ENCODE measurements around the gene GNAT2. TPM values are rescaled to one million over a fixed set of nuclear protein-coding genes. Genes with fewer than 3 reads are reported as not detected.

Gene GNAT2
- polyA plus RNA-seq, 1 donor = not detected

DNA sequence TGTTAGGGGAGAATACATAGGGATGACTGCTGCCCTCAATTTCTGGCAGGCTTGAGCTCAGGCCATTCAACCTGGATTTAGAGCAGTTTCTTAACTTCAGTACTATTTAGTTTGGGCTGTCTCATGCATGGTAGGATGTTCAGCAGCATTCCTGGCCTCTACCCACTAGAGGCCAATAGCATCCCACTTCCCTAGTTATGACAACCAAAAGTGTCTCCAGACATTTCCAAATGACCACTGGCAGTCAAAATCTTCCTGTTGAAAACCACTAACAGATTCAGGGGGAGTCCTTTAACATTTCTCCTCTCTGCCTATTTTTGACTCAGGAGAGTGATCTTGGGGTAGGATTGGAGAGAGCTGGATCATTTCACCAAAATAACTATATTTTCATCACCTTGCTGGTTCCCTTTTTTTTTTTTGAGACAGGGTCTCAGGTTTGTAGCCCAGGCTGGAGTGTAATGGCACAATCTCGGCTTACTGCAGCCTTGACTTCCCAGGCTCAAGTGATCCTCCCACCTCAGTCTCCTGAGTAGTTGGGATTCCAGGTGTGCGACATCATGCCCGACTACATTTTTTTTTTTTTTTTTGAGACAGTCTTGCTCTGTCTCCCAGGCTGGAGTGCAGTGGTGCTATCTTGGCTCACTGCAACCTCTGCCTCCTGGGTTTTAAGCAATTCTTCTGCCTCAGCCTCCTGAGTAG, 8.7 kb downstream of the GNAT2 start:
- Histone ChIP-seq H3K36me3 (ENCODE audit: control insufficient read depth, insufficient read depth, low read length) (peaks cover 2% of the 10 kb centered on the region), H3K4me3 (ENCODE audit: low read length) (no peak overlapping the region), H3K27ac (ENCODE audit: low read length) (no peak overlapping the region), H3K27me3 (ENCODE audit: control insufficient read depth, insufficient read depth, low read length) (no peaks in the 10 kb centered on the region), H3K4me1 (ENCODE audit: control insufficient read depth, insufficient read depth, low read length) (no peaks in the 10 kb centered on the region), H3K9me3 (ENCODE audit: control insufficient read depth, low read depth, low read length) (no peaks in the 10 kb centered on the region)
- DNase-seq = no peak
- no CpG with 5 or more reads among the region's 3 CpGs for WGBS (ENCODE audit: insufficient coverage, low lambda C conversion rate)

DNA sequence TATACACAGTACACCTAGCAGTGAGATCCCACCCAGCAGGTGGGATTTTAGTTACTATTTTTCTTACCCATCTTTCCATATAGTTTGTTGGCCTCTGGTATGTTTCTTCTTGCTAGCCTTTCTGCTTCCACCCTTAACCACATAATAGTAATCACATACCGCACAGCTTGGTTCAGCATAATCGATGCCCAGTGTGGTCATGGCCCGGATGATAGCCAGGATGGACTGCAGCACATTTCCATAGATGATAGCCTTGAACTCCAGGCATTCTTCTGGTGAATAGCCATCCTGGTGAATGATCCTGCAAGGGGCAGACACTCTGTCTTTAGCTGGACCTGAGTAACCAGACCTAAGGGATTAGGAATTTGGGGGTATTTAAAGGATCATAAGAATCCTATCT, 9.5 kb downstream of the GNAT2 start:
- Histone ChIP-seq H3K4me1 (ENCODE audit: control insufficient read depth, insufficient read depth, low read length) (no peaks in the 10 kb centered on the region), H3K27me3 (ENCODE audit: control insufficient read depth, insufficient read depth, low read length) (no peaks in the 10 kb centered on the region), H3K27ac (ENCODE audit: low read length) (no peak overlapping the region), H3K9me3 (ENCODE audit: control insufficient read depth, low read depth, low read length) (no peaks in the 10 kb centered on the region), H3K4me3 (ENCODE audit: low read length) (no peak overlapping the region), H3K36me3 (ENCODE audit: control insufficient read depth, insufficient read depth, low read length) (peaks cover 2% of the 10 kb centered on the region)
- WGBS (ENCODE audit: insufficient coverage, low lambda C conversion rate) = no CpG with 5 or more reads among the region's 3 CpGs
- DNase-seq = no peak

DNA sequence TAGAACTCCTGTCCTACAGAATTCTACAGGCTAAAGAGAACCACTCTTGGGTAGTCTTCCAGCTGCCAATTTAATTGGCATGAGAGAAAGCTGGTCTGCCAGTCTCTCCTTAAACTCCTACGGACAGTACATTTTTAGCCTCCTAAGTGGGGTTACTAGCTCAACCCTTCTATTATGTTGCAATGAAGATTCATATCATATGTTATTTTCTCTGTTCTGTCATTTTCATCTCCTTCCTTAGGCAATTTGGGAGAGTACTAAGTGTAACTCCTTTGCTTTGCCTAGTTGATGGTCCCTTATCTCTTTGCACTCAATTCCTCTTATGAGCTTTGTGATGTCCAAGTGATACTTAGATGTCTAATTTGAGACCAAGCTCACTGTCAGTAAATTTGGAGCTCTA, 14.0 kb downstream of the GNAT2 start:
- H3K4me1 ChIP-seq (ENCODE audit: control insufficient read depth, insufficient read depth, low read length) = no peaks in the 10 kb centered on the region
- no CpG with 5 or more reads among the region's 1 CpG for WGBS (ENCODE audit: insufficient coverage, low lambda C conversion rate)
- H3K9me3 ChIP-seq (ENCODE audit: control insufficient read depth, low read depth, low read length) = no peaks in the 10 kb centered on the region
- H3K27me3 ChIP-seq (ENCODE audit: control insufficient read depth, insufficient read depth, low read length) = no peaks in the 10 kb centered on the region
- H3K27ac ChIP-seq (ENCODE audit: low read length) = no peak overlapping the region
- H3K36me3 ChIP-seq (ENCODE audit: control insufficient read depth, insufficient read depth, low read length) = peaks cover 2% of the 10 kb centered on the region
- no peak overlapping the region for H3K4me3 ChIP-seq (ENCODE audit: low read length)
- DNase-seq = no peak

DNA sequence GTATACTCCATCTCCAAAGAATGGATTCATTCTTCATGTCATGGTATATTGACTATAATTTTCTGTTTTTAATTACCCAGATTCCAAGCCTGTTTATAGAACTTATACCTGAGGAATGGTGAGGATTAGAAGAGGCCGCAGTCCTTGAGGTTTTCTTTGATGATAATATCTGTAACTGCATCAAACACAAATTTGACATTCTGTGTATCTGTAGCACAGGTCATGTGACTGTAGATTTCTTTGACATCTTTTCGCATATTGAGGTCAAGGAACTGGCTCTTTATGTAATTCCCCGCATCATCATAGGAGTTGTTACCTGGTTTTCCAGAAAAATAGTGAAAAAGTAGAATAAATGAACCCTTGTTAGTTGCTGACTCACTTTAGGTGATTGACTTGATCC, 16.2 kb downstream of the GNAT2 start:
- WGBS (ENCODE audit: insufficient coverage, low lambda C conversion rate) = 100% methylated on average over 1 of the region's 3 CpGs

DNA sequence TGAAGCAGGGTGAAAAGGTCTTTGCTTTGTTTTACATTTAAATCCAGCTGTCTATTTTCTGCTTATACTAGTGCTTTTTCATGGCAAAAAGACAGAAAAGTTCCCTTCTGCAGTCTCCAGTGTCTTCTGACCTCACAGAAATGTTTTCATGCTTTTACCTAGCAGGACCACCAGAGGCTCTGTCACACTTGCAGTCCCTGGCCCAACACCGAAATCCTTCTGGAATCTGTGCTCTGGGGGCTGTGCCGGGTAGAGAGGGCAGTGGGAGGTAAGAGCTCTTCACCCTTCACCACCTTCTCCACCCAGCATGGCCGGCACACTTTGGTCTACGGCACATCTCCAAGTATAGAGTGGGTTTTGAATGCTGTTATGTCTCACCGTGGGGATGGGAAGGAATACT, 20.8 kb downstream of the GNAT2 start:
- Histone ChIP-seq H3K9me3 (ENCODE audit: control insufficient read depth, low read depth, low read length) (no peaks in the 10 kb centered on the region), H3K4me1 (ENCODE audit: control insufficient read depth, insufficient read depth, low read length) (no peaks in the 10 kb centered on the region), H3K4me3 (ENCODE audit: low read length) (no peak overlapping the region), H3K27ac (ENCODE audit: low read length) (no peak overlapping the region), H3K27me3 (ENCODE audit: control insufficient read depth, insufficient read depth, low read length) (no peaks in the 10 kb centered on the region), H3K36me3 (ENCODE audit: control insufficient read depth, insufficient read depth, low read length) (peaks cover 18% of the 10 kb centered on the region)
- no CpG with 5 or more reads among the region's 5 CpGs for WGBS (ENCODE audit: insufficient coverage, low lambda C conversion rate)
- no peak for DNase-seq

More for the DNA sequence above, 16.2 kb downstream of the GNAT2 start:
- Histone ChIP-seq H3K4me1 (ENCODE audit: control insufficient read depth, insufficient read depth, low read length) (no peaks in the 10 kb centered on the region), H3K36me3 (ENCODE audit: control insufficient read depth, insufficient read depth, low read length) (peaks cover 2% of the 10 kb centered on the region), H3K9me3 (ENCODE audit: control insufficient read depth, low read depth, low read length) (no peaks in the 10 kb centered on the region), H3K27ac (ENCODE audit: low read length) (no peak overlapping the region), H3K27me3 (ENCODE audit: control insufficient read depth, insufficient read depth, low read length) (no peaks in the 10 kb centered on the region), H3K4me3 (ENCODE audit: low read length) (no peak overlapping the region)
- DNase-seq = no peak

DNA sequence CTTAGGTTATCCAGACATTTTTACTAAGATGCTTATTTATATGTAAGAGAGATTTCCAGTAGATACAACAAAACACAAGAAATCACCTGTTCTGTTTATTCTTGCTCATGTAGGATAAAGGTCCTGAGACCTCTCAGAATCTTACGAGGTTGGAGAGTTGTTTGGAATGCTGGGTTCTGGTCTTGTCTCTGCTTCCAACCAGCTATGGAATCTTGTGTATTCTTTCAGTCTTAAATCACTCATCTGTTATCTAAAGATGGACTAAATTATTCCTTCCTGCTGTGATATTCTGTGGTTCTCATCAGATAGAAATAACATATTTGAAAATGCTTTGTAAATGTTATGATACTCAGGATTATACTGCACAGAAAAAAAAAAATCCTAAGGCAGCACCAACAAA, 21.3 kb downstream of the GNAT2 start:
- Histone ChIP-seq H3K4me1 (ENCODE audit: control insufficient read depth, insufficient read depth, low read length) (no peaks in the 10 kb centered on the region), H3K27ac (ENCODE audit: low read length) (no peak overlapping the region), H3K27me3 (ENCODE audit: control insufficient read depth, insufficient read depth, low read length) (no peaks in the 10 kb centered on the region), H3K36me3 (ENCODE audit: control insufficient read depth, insufficient read depth, low read length) (peaks cover 23% of the 10 kb centered on the region), H3K4me3 (ENCODE audit: low read length) (no peak overlapping the region), H3K9me3 (ENCODE audit: control insufficient read depth, low read depth, low read length) (no peaks in the 10 kb centered on the region)
- no CpG with 5 or more reads among the region's 1 CpG for WGBS (ENCODE audit: insufficient coverage, low lambda C conversion rate)
- no peak for DNase-seq

DNA sequence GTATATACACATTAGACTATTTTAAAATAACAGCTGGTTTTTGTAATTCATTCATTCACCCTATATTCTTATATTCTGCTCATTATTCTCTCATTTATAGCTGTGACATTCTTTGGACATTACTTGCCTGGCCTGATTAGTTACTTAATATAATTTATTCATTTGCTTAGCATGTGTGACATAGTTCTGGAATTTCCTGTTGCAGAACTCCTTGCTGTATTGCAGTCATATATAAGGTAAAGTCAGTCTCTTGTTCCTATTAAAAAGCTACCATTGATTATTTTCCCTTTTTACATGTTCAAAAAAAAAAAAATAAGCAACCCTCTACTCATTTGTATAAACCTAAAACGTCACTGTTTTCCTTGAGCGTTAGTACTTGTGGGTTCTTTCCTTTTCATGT, 23.9 kb downstream of the GNAT2 start:
- H3K27me3 ChIP-seq (ENCODE audit: control insufficient read depth, insufficient read depth, low read length) = no peaks in the 10 kb centered on the region
- 92% methylated on average over 2 of the region's 2 CpGs for WGBS (ENCODE audit: insufficient coverage, low lambda C conversion rate)
- no peaks in the 10 kb centered on the region for H3K4me1 ChIP-seq (ENCODE audit: control insufficient read depth, insufficient read depth, low read length)
- no peak overlapping the region for H3K27ac ChIP-seq (ENCODE audit: low read length)
- H3K4me3 ChIP-seq (ENCODE audit: low read length) = no peak overlapping the region
- DNase-seq = no peak
- H3K9me3 ChIP-seq (ENCODE audit: control insufficient read depth, low read depth, low read length) = no peaks in the 10 kb centered on the region
- H3K36me3 ChIP-seq (ENCODE audit: control insufficient read depth, insufficient read depth, low read length) = peaks cover 37% of the 10 kb centered on the region

DNA sequence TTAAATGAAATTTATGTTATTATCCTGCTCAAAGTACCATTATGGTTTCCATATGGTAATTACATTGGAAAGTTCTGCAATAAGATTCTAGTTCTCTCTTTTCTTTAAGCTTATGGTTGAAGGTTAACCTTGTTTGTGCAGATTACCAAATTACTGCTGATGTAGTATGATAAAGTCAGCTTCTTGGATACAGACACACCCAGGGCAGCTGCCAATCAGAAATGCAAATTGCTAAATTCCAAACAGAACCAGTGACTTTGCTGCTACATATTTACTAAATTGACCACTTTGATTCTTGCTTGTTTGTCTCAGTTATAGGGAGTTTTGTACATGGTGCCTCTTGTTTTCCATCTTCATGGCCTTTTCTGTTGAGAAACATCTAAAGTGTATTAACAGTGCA, 26.5 kb downstream of the GNAT2 start:
- Histone ChIP-seq H3K27me3 (ENCODE audit: control insufficient read depth, insufficient read depth, low read length) (no peaks in the 10 kb centered on the region), H3K36me3 (ENCODE audit: control insufficient read depth, insufficient read depth, low read length) (peaks cover 43% of the 10 kb centered on the region), H3K9me3 (ENCODE audit: control insufficient read depth, low read depth, low read length) (no peaks in the 10 kb centered on the region), H3K4me3 (ENCODE audit: low read length) (no peak overlapping the region), H3K27ac (ENCODE audit: low read length) (no peak overlapping the region), H3K4me1 (ENCODE audit: control insufficient read depth, insufficient read depth, low read length) (no peaks in the 10 kb centered on the region)
- DNase-seq = no peak

DNA sequence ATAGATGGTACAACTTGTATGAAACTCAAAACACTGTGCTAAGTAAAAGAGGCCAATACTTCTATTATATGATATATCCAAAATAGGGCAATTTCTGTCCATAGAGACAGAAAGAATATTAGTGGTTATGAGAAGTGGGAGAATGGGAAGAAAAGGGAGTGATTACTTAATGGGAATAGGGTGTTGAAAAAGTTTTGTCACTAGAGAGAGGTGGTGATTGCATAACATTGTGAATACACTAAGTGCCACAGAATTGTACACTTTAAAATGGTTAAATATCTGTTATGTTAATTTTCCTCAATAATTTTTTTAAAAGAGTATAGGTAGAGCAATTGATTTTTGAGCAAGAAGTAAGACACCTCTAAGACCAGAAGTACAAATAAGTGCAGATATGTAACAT, 29.7 kb downstream of the GNAT2 start:
- no peak overlapping the region for H3K4me3 ChIP-seq (ENCODE audit: low read length)
- H3K27ac ChIP-seq (ENCODE audit: low read length) = no peak overlapping the region
- DNase-seq = no peak
- H3K4me1 ChIP-seq (ENCODE audit: control insufficient read depth, insufficient read depth, low read length) = no peaks in the 10 kb centered on the region
- no peaks in the 10 kb centered on the region for H3K27me3 ChIP-seq (ENCODE audit: control insufficient read depth, insufficient read depth, low read length)
- H3K36me3 ChIP-seq (ENCODE audit: control insufficient read depth, insufficient read depth, low read length) = peaks cover 50% of the 10 kb centered on the region
- no peaks in the 10 kb centered on the region for H3K9me3 ChIP-seq (ENCODE audit: control insufficient read depth, low read depth, low read length)

DNA sequence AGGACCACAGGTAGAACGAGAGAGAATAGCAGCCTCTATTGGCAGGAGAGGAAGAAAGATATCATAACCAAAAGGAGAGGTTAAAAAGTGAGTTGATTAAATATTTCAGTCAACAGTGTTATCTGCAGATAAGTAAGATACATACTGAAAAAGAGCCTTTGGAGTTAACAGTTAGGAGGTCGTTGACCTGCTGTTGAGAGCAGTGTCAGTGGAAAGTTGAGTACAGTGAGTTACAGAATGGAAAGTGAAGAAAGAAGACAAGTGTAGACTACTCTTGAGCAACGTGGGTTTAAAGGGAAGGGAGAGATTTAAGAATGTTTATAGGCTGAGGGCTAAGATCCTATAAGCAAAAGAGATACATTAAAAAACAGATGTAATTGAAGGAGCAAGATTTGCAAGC, 30.2 kb downstream of the GNAT2 start:
- no peaks in the 10 kb centered on the region for H3K4me1 ChIP-seq (ENCODE audit: control insufficient read depth, insufficient read depth, low read length)
- peak in 1 of 2 donors; percentile 17 for DNase-seq
- 31% methylated on average over 3 of the region's 3 CpGs for WGBS (ENCODE audit: insufficient coverage, low lambda C conversion rate)
- H3K4me3 ChIP-seq (ENCODE audit: low read length) = no peak overlapping the region
- H3K27me3 ChIP-seq (ENCODE audit: control insufficient read depth, insufficient read depth, low read length) = no peaks in the 10 kb centered on the region
- H3K36me3 ChIP-seq (ENCODE audit: control insufficient read depth, insufficient read depth, low read length) = peaks cover 48% of the 10 kb centered on the region
- H3K9me3 ChIP-seq (ENCODE audit: control insufficient read depth, low read depth, low read length) = no peaks in the 10 kb centered on the region
- no peak overlapping the region for H3K27ac ChIP-seq (ENCODE audit: low read length)

DNA sequence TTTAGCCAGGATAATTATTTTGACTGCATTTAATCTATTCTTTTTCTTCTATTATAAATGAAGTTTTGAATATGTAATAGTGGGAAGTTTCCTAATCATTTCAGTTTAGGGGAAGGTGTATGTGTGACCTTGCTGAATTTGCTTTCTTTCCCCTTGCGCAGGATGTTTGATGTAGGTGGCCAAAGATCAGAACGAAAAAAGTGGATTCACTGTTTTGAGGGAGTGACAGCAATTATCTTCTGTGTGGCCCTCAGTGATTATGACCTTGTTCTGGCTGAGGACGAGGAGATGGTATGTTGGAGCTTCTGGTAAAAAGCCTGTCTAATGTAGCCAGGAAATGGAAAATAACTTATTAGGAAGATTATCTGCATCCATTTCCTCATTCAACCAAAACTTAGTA, 33.4 kb downstream of the GNAT2 start:
- no peak for DNase-seq
- Histone ChIP-seq H3K27me3 (ENCODE audit: control insufficient read depth, insufficient read depth, low read length) (no peaks in the 10 kb centered on the region), H3K27ac (ENCODE audit: low read length) (no peak overlapping the region), H3K36me3 (ENCODE audit: control insufficient read depth, insufficient read depth, low read length) (peaks cover 48% of the 10 kb centered on the region), H3K4me1 (ENCODE audit: control insufficient read depth, insufficient read depth, low read length) (no peaks in the 10 kb centered on the region), H3K9me3 (ENCODE audit: control insufficient read depth, low read depth, low read length) (no peaks in the 10 kb centered on the region), H3K4me3 (ENCODE audit: low read length) (no peak overlapping the region)
- no CpG with 5 or more reads among the region's 3 CpGs for WGBS (ENCODE audit: insufficient coverage, low lambda C conversion rate)
